ENCODE measurements around the gene PRKCA.

DNA sequence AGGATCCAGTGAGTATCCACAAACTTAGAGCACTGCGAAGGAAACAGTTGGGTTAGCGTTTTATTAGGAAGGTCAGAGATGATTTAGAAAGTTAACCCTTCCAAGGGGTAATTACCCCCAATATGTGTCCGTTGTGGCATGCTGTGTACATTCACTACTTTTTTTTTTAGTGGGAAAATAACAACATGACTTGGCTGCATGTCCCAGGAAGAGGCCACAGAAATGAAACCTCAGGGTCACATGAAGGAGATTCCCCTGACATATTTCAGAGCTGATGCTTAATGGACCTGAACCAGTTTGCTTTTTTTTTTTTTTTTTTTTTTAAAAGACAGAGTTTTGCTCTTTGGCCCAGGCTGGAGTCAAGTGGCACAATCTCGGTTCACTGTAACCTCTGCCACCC lies 167.5 kb downstream of the PRKCA start:
- TF ChIP-seq CTCF (IDR thresholded peaks at IDR 0.05) (no peak), POLR2AphosphoS5 (IDR thresholded peaks at IDR 0.05) (no peak)
